Occipital lobe (tissue), 2 donors: ENCODE measurements around the gene SEC14L1. TPM values are rescaled to one million over a fixed set of nuclear protein-coding genes. Genes with fewer than 3 reads are reported as not detected.

Source experiments
- DNase-seq: peaks from one replicate; lab custom pipeline; 2025; lab: John Stamatoyannopoulos, UW
- total RNA-seq: library from RNA; depleted of rRNA; stranded (reverse); fragments of >200 nt; gene quantifications from one replicate; pipeline ENCODE4 v1.2.3, GENCODE V29; 2014

SEC14L1 gene
- total RNA-seq, 1 donor from 2014 or later: 66.9 TPM

GRCh38 chr17:77212081-77212832 is 71.5 kb downstream of the SEC14L1 start:
- DNase-seq: no peak

GRCh38 chr17:77212833-77213777 is 72.3 kb downstream of the SEC14L1 start:
- DNase-seq: no peak

GRCh38 chr17:77213778-77214132 is 73.0 kb downstream of the SEC14L1 start:
- no peak for DNase-seq

GRCh38 chr17:77214328-77214727 is 73.6 kb downstream of the SEC14L1 start:
- DNase-seq: no peak

- no peak for DNase-seq
These were observed 74.0 kb downstream of the SEC14L1 start for GRCh38 chr17:77214743-77215142.

GRCh38 chr17:77215281-77215680 is 74.5 kb downstream of the SEC14L1 start:
- DNase-seq: no peak

- DNase-seq: no peak
These were observed 75.7 kb downstream of the SEC14L1 start for GRCh38 chr17:77216486-77216885.

- no peak for DNase-seq
These were observed 76.4 kb downstream of the SEC14L1 start for GRCh38 chr17:77217123-77217522.

- DNase-seq: no peak
These were observed 76.8 kb downstream of the SEC14L1 start for GRCh38 chr17:77217566-77217965.

GRCh38 chr17:77218902-77219301 is 78.1 kb downstream of the SEC14L1 start:
- no peak for DNase-seq

GRCh38 chr17:77222356-77222755 is 81.6 kb downstream of the SEC14L1 start:
- DNase-seq: no peak

- DNase-seq: no peak
These were observed 83.1 kb downstream of the SEC14L1 start for GRCh38 chr17:77223642-77224420.

GRCh38 chr17:77225265-77225664 is 84.5 kb downstream of the SEC14L1 start:
- no peak for DNase-seq

GRCh38 chr17:77227461-77228240 is 86.9 kb downstream of the SEC14L1 start:
- no peak for DNase-seq

GRCh38 chr17:77228241-77228752 is 87.5 kb downstream of the SEC14L1 start:
- no peak for DNase-seq

GRCh38 chr17:77228816-77229215 is 88.0 kb downstream of the SEC14L1 start:
- no peak for DNase-seq

GRCh38 chr17:77229786-77230435 is 89.1 kb downstream of the SEC14L1 start:
- no peak for DNase-seq

GRCh38 chr17:77230436-77230830 is 89.7 kb downstream of the SEC14L1 start:
- DNase-seq: no peak

- no peak for DNase-seq
These were observed 90.5 kb downstream of the SEC14L1 start for GRCh38 chr17:77231076-77231871.
